NCI-H1694 (cell line): ENCODE measurements around the gene HOXA13.

Experiments used
- DNase-seq: peaks from one replicate; lab custom pipeline; 2025; lab: John Stamatoyannopoulos, UW

Gene HOXA13

DNA sequence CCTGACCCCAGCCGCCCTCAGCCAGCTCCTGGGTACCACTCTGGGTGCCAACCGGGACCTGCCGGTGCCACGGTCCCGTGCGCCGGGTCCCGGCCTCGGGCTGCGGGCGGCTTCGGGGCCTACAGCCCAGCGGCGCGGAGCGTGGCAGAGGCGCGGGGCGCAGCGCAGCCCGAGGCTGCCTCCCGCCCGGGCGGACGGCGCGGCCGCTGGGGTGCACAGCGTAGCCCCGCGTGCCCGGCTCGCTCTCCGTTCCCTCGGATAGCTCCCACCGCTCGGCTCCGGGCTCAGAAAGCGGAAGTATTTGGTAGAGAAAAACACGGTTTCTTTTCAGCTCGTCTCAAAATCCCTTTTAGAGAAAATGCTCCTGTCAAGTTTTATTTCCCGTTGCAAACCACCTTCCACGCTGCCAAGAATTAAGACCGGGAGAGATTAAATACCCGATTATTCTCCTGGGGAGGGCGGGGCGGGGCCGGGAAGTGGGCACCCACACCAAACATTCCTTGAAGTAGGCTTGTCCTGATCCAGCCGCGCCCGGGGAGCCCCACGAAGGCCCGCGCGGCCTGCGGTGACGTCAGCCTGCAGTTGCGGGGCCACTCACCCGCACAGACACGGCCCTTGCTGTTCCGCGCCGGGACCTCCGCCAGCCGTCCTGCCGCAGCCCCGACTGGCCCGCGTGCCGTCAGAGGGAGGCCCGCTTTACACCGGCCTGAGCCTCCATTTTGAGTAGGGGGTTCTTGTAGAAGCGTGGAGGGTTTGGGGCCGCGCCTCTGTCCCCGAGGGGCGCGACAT lies 7.2 kb downstream of the HOXA13 start:
- DNase-seq: no peak

DNA sequence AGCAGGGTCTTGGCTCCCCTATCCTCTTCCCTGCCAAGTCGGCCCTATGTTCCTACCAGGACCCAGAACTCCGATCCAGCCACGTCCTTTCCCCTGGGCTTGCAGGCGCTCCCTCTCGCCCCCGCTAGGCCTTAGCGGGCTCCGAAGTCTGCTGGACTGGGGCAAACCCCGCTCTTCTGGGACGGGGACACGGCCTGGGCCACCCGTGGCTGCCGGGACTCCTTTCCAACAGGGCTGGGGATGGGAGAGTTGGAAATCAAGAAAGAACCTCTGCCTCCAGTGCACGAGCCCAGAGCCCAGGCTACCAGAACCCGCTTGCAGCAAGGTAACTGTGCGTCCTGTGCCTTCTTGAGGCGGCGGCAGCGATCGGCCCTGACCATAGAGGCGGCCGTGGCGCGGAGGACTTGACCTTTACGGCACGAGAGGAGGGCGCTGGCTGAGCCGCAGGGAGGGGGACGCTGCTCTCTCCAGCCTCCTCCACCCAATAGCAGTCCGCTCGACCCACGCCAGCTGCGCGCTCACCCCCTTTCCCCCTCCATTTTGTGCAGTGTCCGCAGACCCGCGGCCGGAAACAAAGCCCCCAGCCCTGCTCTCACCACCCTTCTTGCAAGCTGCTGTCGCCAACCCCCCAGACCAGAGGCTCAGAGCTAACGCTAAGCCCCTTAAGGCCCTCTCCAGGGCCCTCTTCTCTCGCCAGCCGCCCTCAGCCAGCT lies 7.9 kb downstream of the HOXA13 start:
- DNase-seq: no peak

DNA sequence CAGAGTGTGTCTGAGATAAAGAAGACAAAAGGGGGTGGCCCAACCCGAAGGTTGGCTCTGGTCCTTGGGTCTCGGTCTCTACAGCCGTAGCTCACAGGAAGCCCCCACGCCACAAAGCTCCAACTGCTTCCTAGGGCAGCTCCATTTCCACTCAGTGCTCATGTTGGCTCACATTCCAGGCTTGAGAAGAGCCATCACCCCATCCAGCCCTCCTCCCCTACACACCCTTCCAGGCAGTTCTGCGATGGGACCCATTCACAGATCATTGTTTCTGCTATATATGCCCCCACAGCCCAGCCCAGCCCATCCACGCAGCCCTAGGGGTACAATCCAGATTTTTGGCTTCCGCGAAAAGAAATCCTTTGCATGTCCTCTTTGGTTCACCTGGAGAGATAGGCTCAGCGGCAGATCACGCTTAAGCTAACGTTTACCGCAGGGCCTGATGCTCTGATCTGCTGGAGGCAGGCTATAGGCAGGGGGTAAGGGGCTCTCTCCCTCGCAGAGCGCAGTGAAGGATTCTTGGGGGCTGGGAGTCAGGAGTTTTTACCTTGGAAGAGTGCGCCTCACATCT lies 8.6 kb downstream of the HOXA13 start:
- no peak for DNase-seq

DNA sequence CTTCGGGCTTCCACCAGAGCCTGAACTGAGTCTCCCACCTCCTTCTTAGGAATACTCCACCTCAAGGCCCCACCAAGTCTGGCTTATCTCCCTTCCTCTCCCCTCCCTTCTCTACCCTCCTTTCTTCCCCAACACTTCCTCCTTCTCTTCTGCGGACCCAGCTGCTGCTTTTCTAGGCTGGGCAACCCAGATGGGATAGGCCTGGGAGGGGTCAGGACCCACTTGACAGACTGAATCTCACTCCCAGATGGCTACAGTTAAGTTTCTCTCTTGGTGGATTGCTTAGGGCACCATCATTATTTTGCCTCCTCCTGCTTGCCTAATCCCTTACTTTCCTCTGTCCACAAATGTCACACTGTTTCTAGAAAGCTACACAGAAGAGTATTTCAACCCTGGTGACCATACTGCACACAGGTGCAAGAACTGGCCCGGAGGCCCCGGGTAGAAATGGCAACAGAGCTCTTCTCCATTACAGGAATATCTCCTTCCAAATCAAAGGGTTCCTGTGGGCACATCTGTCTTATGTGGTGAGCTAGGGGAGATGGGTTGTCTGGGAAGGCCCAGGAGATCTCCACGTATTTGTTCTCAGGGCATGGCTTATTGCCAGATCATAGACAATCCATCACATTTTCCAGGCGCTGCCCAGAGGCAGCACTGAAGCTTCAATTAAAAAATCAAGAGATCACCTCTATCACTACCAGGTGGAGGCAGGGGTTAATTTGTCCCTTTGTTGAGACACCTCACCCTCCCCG lies 9.7 kb downstream of the HOXA13 start:
- DNase-seq: no peak

DNA sequence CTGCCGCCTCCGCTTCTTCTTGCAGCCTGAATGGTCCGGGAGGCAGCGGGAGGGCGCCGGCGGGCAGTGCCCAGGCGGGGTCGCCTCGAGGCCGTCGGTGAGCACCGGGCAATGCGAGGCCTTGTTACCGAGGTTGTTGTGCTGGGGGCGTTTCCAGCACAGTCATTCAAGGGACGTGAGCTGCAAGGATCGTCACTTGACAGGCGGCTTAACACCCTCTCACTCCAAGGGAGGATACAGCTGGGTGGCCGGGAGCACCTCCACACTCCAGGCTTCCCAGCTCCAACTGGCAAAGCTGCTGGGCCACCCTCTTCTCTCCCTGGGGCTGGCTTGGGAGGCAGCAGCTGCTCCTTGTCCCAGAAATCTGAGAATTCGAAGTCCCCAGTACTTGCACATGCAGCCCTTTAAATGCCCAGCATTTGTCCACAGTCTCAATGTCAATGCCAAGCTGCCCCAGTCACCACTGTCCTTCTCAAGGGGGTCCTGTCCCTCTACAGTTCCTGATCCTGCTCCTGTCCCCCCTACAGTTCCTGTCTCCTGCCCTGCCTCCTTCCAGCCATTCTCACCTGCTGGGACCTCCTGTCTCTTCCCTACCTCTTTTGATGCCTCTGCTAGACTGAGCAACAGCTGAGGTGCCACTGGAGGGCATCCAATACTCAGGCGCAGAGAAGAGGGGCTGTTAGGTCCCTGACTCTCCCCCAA lies 10.4 kb downstream of the HOXA13 start:
- DNase-seq: no peak

DNA sequence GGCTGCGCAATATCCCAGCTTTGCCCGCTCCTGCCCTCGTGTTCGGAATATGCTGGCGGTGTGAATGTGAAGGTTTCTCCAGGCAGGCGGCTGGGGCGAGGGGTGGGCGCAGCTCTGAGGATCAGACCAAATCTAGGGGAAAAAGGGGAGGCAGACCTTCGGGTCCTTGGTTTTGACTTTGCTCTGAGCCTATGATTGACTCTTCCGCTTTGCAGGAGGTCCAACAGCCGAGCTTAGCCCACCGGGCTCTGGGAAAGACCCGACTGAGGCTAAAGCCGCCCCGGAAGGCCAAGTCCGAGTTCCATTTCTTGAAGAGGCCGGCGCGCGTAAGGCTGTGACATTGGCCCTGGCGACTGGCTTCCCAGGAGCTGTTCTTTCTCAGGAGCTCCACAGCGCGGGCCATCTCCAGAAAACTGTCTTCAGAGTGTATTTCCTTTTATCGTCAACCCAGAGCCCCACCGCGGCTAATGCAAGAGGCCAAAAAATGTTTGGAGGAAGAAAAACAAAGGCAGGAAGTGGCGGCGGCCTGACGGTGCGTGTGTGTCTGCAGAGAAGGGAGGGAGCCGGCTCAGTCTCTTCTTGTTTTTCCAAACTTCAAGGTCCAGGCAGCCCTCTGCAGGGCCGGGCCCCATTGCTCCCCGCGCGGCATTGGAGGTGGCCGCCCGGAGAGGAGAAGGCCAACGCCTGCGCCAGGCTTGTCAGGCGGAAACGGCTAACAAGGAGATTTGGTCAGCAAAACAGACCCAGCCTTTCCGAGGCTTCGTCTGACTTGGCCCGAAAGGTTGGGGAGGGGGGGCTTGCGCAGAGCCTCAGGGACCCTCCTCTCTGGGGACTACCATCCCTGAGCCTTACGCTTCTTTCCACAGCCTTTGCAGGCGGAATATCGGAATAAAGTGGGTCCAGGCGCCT lies 11.3 kb downstream of the HOXA13 start:
- DNase-seq: no peak

DNA sequence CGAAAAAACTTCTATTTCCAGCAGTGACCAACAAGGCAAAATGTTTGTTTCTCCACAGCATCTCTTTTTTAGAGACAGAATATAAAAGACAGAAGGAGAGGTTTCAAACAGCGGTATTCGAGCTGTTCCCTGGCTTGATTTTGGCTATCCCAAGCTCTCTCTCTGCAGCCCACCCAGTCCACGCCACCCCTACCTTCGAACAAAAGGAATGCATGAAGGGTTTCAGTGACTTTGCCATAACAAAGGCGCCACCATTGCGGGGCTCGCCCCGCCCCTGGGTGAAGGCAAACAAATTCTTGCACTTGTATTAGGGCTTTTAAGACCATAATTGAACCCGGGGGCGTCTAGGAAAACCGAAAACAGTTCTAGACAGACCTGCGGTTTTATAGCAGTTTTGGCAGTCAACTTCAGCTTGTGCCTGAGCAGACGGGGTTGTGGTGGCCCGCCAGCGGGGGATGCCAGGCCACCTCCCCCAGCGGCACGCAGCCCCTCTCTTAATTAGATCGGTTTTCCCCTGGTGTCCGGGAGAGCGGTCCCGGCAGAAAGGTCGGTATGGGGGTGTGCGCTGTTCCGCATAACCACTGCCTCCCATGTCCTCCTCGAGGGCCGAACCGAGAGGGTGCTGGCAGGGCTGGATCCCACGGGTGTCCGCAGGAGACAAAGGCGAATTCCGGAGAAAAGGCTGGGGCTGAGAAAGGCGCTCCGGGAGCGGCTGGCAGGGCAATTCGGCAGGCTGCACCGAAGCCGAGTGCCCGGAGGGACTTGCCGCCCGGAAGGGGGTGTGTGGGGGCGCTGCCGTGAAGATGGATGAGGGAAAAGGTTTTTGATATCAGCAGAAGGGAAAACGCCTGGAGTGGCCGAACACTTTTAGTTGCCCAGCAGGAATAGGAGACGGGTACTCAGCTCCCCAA lies 12.2 kb downstream of the HOXA13 start:
- DNase-seq: no peak

DNA sequence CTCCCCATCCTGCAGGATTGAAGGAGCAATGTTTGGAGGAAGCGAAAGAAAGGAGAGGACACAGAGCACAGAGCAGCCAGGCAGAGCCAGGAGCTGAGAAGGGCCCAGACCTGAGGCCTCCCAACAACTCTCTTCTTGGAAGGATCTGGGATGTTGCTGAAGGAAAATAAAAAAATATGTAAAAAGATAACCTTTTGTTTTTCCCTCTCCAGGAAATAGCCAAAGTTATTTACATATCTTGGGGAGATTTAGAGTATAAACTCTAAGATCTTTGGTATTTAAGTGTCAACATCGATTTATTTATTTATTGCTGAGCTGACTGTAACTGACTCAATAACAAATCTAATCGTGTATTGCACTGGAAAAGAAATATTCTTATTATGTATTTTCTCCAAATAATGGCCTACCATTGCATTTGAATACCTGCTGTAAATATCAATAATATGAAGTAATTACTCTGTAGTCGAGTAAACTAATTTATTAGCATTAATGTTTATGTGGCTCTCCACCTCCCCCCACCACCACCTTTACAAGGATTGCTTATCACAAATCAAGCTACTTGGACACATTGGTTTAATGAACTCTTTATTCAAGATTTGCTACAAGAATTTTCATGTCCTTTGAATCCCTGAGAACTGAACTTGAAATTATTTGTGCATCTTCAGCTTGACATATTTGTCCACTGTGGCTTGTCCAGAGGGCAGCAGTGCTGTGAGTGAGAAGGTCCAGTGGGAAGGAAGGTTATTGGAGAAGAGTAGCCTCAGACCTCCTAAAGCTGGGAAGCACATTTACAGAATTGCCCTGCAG lies 13.0 kb downstream of the HOXA13 start:
- no peak for DNase-seq

DNA sequence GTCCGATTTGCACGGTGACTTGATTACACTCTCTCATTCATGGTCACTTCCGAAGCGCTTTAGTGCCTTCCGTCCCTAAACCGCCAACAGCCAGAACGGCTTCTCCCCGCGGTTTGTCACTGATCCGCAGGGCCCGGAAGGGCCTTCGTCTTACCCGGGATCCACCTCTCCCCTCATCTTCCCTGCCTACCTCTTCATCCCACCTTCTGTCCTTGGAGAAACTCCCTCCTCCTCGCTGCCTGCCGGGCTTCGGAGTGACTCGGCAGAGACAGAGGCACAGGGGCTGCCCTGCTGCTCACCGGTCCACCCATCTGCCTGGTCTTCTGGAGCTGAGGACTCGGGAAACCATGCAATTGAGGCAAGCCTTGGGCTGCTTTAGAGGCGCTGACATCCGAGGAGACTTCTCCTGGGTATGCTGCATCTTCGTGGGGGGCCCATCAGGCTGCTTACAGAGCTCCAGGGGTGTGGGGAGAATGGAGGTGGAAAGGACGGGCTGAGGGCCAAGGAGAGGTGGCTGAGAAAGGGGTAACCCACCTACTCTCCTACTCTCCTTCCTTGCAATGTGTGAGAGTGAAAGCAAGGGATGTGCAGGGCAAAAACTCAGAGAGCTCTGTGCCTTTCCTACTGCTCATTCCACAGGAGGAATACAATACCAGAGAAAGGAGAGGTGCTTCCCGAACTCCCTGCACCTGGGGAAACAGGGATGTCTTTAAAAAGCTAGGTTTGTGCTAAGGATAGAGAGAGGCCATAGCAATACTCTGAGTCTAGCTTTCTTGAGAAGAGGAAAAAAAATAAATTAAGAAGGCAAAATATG lies 13.8 kb downstream of the HOXA13 start:
- DNase-seq: no peak

DNA sequence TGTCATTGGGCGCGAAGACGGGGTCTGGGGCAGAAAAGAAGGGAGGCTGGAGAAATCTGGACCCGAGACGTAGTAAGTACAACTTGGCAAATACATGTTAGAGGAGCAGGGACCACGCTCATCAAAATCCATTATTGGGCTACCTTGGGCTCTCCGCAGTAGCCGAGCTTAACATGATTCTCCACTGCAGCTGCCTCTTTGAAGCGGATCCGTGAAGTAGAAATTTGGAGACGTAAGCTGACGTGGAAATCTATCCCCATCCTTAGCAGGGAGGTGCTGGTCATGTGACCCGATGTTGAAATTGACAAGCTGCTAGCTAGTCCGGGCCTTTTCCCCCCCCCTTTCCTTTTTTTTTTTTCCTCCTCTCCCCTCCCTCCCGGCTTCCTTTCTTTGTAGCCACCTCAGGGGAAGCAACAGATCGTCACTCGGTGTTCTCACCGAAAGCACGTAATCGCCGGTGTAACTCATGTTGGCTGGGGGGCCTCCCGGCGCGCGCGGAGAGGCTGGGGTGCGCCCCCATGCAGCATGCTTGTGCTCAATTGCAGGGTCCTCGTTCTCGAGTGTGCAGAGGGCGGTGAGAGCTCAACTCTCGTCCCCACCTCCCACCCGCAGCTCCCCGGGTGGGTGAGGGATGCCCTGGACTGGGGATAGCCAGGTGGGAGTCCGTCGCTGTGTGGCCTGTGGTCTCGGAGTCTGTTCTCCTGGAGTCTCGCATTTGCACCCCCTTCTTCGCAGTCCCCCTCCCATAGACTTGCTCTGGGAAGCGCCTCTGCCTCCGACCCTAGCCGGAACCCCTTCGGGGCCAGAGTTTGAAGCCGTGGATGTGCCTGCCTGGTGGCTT lies 14.7 kb downstream of the HOXA13 start, which contains the start of gene HOXA11:
HOXA11 (minus strand) TSS at position 220 of the 841 bp plus-strand sequence; CDS start at position 132, 88 bp downstream.
- DNase-seq: no peak

DNA sequence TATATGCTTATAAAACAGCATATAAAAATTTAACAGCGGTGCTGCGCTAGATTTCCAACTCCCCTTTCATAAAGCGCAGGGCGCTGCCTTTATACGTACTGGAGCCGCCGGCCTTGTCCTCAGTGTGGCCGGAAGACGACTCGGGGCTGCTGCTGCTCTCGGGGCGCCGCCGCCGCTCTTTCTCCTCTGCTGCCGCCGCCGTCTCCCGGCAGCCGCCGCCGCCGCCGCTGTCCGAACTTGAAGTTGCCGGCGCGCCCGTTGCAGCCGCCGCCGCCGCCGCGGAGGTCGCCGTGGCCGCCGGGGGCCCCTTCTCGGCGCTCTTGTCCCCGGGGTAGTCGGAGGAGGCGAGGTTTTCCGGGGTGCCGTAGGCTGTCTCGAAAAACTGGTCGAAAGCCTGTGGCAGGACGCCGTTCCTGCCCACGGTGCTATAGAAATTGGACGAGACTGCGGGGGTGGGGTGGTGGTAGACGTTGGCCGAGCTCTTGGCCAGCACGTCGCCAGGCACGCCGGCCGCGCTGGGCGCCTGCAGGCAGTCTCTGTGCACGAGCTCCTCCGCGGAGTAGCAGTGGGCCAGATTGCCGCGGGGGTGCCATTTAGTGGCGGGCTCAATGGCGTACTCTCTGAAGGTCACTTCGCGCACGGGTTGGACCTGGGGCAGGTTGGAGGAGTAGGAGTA lies 15.4 kb downstream of the HOXA13 start:
- DNase-seq: no peak

DNA sequence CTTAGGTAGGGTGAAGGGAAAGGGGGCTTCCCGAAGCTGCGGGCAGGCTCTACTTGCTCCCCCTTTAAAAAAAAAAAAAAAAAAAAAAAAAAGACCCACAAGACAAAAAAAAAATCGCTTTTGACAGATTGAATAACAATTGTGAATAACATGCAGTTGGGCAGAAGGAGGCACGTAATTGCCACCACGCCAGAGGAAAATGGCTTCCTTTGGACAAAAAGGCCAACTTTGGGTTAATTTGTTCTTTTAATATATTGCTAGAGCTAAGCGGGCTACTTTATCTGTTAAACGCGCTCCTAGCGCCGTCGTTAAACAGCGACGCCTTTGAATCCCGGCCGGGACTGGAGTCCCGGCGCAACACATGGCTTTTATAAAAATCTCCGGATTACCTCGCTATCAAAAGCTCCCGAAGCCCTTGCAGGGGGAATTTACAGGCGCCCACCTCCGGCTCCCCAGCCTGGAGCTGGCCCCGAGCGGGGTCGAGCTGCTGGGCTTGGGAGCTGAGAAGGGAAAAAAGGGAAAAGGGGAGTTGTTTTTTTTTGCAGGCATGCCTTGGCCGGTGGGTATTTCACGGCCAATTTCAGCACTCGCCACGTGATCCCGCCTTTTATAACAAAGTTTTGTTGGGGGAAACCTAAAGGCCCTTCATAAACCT lies 16.1 kb downstream of the HOXA13 start:
- no peak for DNase-seq

DNA sequence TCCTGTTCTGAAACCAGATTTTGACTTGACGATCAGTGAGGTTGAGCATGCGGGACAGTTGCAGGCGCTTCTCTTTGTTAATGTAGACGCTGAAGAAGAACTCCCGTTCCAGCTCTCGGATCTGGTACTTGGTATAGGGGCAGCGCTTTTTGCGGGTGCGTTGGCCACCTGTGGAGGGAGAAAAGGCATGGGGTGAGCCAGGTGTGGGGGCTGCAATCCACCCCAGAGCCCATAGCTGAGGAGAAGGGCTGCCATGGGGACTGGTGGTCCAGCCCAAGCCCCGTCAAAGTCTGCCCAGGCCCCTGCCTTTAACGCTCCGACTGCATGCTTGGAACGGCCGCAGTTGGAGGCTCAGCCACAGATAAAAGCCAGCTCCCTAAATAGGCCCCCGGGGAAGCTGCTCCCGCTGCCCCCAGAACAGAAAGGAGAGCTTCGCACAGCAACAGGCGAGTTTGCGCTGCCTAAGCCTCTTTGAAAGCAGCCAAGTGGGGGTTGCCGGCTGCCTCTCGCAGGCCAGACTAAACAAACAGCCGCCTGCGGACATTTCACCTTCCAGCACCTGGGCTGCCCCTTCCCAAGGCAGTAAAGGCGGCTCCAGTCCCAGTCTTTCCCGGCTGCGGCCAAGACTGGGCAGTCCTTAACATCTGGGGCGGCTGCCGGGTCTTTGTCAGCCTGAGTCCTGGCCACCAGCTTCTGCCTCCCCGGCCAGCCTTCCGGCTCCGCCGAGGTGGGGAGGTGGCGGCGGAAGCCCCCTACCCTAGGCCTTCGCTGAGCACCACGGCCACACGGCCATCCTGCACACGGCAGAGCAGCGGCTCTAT lies 16.8 kb downstream of the HOXA13 start:
- DNase-seq: no peak

DNA sequence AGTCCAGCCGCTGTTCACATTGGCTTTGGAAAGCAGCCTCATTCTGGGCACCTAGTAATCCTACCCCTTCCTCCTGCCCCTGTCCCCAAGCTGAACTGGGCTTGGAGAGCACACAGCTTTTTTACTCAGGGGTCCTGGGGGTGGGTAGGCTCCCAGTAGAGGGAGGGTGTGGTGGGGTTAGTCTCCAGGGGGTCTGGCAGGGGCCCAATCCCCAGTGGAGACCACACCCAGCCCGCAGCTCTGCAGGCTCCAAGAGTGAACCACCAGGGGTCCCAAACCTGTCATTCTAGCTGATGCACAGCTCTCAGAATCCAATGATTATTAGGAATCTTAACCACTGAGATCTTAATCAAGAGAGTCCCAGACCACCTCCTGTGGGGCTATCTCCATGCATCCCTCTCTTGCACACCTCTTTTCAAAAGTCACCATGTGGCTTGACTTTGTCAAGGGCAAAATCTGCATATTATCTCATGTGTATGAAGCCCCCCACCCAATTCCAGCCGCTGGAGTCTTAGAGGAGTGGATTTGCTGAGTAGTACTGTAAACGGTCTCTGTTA lies 17.5 kb downstream of the HOXA13 start:
- no peak for DNase-seq
